CD4-positive, alpha-beta T cell treated with Interleukin-4 for 1 hour (primary cell): ENCODE measurements around the gene CARMIL3.

Source experiments
- DNase-seq, 2 donors: peaks; one replicate each; pipeline ENCODE4 v3.0.0-alpha.2; 2020 to 2022

CARMIL3 gene

DNA sequence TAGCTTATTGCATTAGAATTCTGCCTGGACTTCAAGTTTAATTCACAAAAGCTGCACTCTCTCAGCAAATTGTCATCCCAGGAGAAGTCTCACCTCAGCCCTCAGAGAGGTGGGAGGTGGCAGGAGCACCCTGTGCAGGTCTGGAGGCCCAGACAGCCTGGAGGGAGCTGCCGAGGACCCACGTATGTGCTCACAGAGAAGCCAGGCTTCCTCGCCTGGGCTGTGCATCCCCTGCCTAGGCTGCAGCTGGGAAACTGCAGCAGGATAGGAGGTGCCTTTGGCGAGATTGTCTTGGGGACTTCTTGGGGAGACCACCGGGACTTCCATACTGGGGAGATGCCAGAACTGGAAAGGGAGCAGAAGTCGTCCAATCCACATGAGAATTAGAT, 28.3 kb downstream of the CARMIL3 start:
- no peak for DNase-seq

GRCh38 chr14:24080888-24081738, 29.3 kb downstream of the CARMIL3 start:
- peak; percentile 69 for DNase-seq

DNA sequence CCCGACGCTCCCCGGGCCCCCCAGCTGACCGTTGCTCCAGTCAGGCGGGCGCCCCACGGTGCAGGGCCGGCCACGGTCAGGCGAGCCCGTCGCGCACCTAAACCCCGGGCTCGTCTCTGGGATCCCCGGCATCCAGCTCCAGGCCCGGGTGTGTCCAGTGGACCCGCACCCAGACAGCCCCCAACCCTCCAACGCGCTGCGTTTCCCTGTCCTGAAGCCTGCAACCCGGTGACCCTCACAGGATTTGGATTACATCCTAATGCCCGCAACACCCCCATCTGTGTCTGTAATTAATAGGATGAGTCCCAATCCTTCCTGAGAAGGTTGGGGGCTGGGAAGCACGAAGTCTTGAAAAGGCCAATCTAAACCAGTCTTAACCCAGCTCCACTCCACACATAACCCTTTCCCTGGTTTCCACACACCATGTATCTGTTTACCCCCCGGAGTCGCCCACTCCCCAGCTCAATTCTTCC, 30.0 kb downstream of the CARMIL3 start:
- no peak for DNase-seq

GRCh38 chr14:24082411-24083080, 30.7 kb downstream of the CARMIL3 start:
- DNase-seq = no peak

- DNase-seq = no peak
Measured at GRCh38 chr14:24083462-24083861, 31.7 kb downstream of the CARMIL3 start.

DNA sequence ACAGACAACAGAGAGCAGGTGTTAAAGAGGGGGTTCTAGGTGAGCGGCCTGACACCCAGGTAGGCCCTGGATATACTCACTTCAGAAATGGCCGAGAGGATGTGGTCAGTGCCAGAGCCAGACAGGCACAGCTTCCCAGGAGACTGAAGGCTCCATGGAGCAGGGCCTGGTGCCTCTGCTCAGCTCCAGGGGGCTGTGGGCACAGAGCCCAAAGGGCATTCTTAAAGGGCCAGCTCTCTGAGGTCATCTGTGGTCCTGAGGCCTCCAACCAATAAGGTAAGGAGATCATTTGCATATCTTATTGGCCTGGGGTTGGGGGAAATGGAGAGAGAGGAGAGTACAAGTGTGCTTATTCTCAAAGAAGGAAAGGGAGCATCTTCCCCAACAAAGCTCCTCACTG, 32.6 kb downstream of the CARMIL3 start:
- no peak for DNase-seq

- no peak for DNase-seq
Measured at GRCh38 chr14:24085215-24085614, 33.4 kb downstream of the CARMIL3 start.

- no peak for DNase-seq
Measured at GRCh38 chr14:24086193-24086955, 34.6 kb downstream of the CARMIL3 start.

- DNase-seq = no peak
Measured at GRCh38 chr14:24087004-24087403, 35.2 kb downstream of the CARMIL3 start.

DNA sequence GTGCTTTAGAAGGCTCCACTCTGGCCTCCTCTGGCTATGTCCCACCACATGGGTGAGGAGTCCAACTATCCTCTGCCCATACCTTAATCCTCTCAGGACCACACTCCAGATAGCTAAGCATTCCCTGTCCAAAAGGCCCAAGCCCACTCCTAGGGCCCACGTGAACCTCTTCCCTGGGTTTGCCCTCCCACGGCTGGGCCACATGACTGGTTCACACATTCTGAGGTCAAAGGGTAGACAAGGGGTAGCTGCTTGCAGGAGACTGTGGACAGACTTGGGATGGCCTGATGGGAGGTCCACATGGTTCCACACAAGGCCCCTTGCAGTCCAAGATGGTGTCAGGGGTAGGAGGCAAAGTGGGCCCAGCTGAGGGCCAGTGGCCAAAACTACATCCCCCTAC, 36.3 kb downstream of the CARMIL3 start:
- no peak for DNase-seq

GRCh38 chr14:24089890-24090289, 38.1 kb downstream of the CARMIL3 start:
- no peak for DNase-seq

GRCh38 chr14:24092110-24092504, 40.3 kb downstream of the CARMIL3 start:
- DNase-seq = no peak

GRCh38 chr14:24092505-24093206, 40.8 kb downstream of the CARMIL3 start:
- no peak for DNase-seq

DNA sequence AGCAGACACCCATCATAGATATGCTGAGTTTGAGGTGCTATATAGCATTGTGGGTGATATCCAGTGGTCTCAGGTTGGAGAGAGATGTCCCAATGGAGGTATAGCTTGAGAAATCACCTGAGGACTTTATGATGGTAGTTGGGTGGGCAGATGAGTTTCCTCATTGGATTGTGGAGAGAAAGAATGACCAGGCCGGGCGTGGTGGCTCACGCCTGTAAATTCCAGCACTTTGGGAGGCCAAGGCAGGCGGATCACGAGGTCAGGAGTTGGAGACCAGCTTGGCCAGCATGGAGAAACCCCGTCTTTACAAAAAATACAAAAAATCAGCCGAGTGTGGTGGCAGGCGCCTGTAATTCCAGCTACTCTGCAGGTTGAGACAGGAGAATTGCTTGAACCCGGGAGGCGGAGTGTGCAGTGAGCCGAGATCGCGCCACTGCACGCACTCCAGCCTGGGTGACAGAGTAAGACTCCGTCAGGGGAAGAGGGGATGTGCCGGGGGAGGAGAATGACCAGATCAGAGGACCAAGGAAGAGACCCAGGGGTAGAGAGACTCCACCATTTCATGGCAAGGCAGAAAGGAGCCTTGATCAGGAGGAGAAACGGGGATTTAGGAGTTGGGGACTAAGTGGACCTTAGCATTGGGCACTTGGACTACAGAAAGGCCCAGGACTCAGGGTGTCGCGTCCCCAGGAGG, 41.5 kb downstream of the CARMIL3 start:
- DNase-seq = no peak

DNA sequence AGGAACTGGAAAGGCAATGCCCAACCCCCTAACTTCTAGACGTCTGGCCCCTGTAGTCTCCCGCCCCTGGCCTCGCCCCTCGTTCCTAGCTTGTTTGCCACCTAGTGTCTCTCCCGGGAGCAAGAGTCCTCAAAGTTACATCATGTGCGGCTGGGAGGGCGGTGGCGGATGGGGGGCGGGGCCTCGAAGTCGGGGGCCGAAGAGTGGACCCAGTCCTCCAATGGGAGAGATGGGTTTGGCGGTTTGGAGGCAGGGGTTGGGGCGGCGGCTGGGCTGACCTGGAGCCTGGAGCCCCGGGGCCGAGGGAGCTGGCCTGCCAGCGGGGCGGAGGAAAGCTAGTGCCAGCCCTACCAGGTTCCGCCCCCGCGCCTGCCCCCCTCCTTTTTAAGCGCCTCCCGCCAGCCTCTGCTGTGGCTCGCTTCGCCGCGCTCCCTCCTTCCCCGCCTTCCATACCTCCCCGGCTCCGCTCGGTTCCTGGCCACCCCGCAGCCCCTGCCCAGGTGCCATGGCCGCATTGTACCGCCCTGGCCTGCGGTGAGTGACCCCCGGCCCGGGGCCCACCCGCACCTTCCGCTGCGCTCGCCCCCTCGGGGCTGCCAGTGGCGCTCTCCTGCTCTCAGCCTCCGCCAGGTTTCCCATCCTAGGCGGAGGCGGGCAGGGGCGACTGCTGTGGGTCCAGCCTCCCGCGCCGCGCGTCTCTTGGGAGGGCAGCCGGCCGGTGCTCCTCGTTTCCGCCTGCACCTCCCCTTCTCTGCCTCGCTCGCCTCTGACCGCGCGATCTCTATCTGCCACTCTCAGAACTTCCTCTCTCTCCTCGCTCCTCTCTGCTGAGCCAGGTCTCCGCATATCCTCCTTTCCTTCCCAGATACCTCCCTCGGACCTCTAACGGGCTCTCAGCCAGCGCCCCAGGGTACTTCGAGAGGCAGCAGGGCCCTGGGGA, 42.4 kb downstream of the CARMIL3 start, which contains the start of gene PCK2:
Gene PCK2 (plus strand): TSS at position 411 of the 940 bp plus-strand sequence. CDS start 95 bp downstream, at position 506.
- DNase-seq = peak; percentile 73 to 81

- no peak for DNase-seq
Measured at GRCh38 chr14:24094841-24095270, 43.0 kb downstream of the CARMIL3 start.

GRCh38 chr14:24095271-24096068, 43.7 kb downstream of the CARMIL3 start:
- DNase-seq = peak; percentile 41 to 60

GRCh38 chr14:24096545-24097181, 44.9 kb downstream of the CARMIL3 start:
- no peak for DNase-seq

DNA sequence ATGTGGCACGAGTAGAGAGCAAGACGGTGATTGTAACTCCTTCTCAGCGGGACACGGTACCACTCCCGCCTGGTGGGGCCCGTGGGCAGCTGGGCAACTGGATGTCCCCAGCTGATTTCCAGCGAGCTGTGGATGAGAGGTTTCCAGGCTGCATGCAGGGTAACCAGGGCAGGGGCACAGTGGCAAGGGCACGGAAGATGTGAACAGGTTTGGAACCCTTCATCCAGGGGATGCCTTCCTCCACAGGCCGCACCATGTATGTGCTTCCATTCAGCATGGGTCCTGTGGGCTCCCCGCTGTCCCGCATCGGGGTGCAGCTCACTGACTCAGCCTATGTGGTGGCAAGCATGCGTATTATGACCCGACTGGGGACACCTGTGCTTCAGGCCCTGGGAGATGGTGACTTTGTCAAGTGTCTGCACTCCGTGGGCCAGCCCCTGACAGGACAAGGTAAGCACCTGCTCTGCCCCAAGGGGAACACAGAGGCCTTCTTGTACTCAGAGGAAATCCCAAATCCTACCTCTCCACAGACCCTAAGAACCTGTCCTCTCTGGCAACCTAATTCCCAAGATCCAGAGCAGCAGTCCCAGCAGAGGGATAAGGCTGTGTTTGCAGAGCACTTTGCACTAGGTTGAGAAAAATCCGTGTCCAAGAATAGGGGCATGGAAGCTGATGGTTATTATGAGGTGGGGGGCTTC, 46.6 kb downstream of the CARMIL3 start:
- DNase-seq = no peak
